ENCODE data around the gene SSR4. TPM values are rescaled to one million over a fixed set of nuclear protein-coding genes. Genes with fewer than 3 reads are reported as not detected.

SSR4 gene
- total and polyA plus RNA-seq, 2 of the 8 experiments (the other 6 are each of a cell fraction or from before 2014, with no cell fraction given), result 168 to 642 TPM

DNA sequence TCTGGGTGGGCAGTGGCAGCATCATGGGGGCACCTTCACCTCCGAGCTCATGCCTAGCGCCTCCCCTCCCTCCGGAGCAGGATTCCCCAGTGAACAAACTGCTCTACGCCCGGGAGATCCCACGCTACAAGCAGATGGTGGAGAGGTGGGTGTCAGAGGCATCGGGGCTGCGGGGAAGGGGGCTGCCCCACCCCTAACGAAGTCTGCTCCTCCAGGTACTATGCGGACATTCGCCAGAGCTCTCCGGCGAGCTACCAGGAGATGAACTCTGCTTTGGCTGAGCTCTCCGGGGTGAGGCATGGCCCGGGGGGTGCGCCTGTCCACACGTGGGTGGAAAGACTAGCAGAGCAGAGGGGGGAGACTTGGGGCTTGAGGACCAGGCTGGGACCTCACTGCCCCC, 16.3 kb upstream of the SSR4 start:
- Histone ChIP-seq H3K14ac (ENCODE audit: insufficient read length) (no peak overlapping the region), H3K4ac (replicated peaks; ENCODE audit: insufficient read length, low read depth, low read length) (no peak overlapping the region), H2AK5ac (ENCODE audit: low read depth, low read length) (no peak overlapping the region), H2BK15ac (ENCODE audit: low read length) (no peak overlapping the region), H3K56ac (replicated peaks; ENCODE audit: insufficient read length, low read depth, low read length) (no peak overlapping the region), H3K4me1 (replicated peaks in 1 of 4; ENCODE audit: control insufficient read depth in 3 of 4, insufficient read depth in 4 of 4, low read length in 3 of 4) (no peaks in the 10 kb centered on the region), H3K18ac (ENCODE audit: extremely low read depth, low read length) (no peak overlapping the region), H2BK120ac (replicated peaks; ENCODE audit: low read depth, low read length) (no peak overlapping the region), H2BK20ac (ENCODE audit: low read length) (no peak overlapping the region), H4K8ac (ENCODE audit: extremely low read depth, insufficient read depth, low read length) (no peak overlapping the region), H3K27ac (ENCODE audit: low read depth, low read length) (no peak overlapping the region), H2BK12ac (ENCODE audit: low read depth, low read length) (no peak overlapping the region), H3K23ac (ENCODE audit: insufficient read length) (no peak overlapping the region), H3K27me3 (replicated peaks in 1 of 4; ENCODE audit: control insufficient read depth in 3 of 4, extremely low read depth in 1 of 4, insufficient read depth in 3 of 4, low read length in 3 of 4) (no peaks in the 10 kb centered on the region), H3K9me3 (ENCODE audit: insufficient read depth in 2 of 2, low read depth in 1 of 2, low read length in 1 of 2) (no peaks in the 10 kb centered on the region), H3K79me2 (ENCODE audit: control insufficient read depth in 1 of 2, insufficient read depth in 2 of 2, low read length in 2 of 2) (no peaks in the 10 kb centered on the region), H3K79me1 (ENCODE audit: low read depth, low read length) (no peaks in the 10 kb centered on the region), H3K4me2 (ENCODE audit: insufficient read depth in 1 of 2, low read depth in 2 of 2, low read length in 2 of 2) (no peak overlapping the region), H4K5ac (ENCODE audit: insufficient read length, low read depth, low read length) (no peak overlapping the region), H3K36me3 (ENCODE audit: control insufficient read depth in 2 of 4, insufficient read depth in 4 of 4, low read length in 3 of 4) (no peaks in the 10 kb centered on the region), H3K23me2 (ENCODE audit: low read depth, low read length) (no peaks in the 10 kb centered on the region), H2BK5ac (ENCODE audit: low read depth, low read length) (no peak overlapping the region), H4K91ac (replicated peaks; ENCODE audit: insufficient read length, low read length) (no peak overlapping the region), H2AFZ (ENCODE audit: low read length) (no peak overlapping the region), H3K4me3 (ENCODE audit: extremely low read depth in 1 of 4, insufficient read depth in 2 of 4, low read depth in 3 of 4, low read length in 4 of 4) (no peak overlapping the region), H3K9ac (replicated peaks in 1 of 4; ENCODE audit: extremely low read depth in 1 of 4, low read depth in 3 of 4, low read length in 3 of 4) (no peak overlapping the region), H4K20me1 (replicated peaks in 1 of 2; ENCODE audit: control insufficient read depth in 1 of 2, insufficient read depth in 2 of 2, low read length in 2 of 2) (no peaks in the 10 kb centered on the region)
- FAIRE-seq, result no peak
- no peak for DNase-seq (ENCODE audit: low read depth in 1 of 2, low spot score in 2 of 2)
- 90% methylated on average over 4 of the region's 17 CpGs; no CpG with 5 or more reads in 1 of the 2 experiments for WGBS, 2 experiments (ENCODE audit: extremely low coverage in 1 of 2, insufficient coverage in 1 of 2, insufficient read length in 1 of 2, insufficient replicate concordance in 2 of 2, low coverage in 1 of 2, low lambda C conversion rate in 2 of 2, missing lambda C conversion rate in 1 of 2)
- POLR2A ChIA-PET (ENCODE audit: partially characterized antibody), result interaction anchor here (0.5 to 3.3 kb wide), 7 partner anchors 11 to 196 kb away, joined by 3 to 13 read pairs (median 3); partner anchors contain the start of genes HCFC1, IDH3G and SSR4
- TF ChIP-seq RAD21 (IDR thresholded peaks at IDR 0.05 in 1 of 2, conservative IDR thresholded peaks at IDR 0.05 in 1 of 2; ENCODE audit: low read depth in 2 of 2, low read length in 2 of 2) (no peak), TBP (IDR thresholded peaks at IDR 0.05; ENCODE audit: low read depth, low read length) (no peak), BACH1 (IDR thresholded peaks at IDR 0.05; ENCODE audit: low read length) (no peak), SP4 (IDR thresholded peaks at IDR 0.05; ENCODE audit: low read length) (no peak), RFX5 (IDR thresholded peaks at IDR 0.05; ENCODE audit: borderline replicate concordance, low read depth, low read length) (no peak)
- TF ChIP-seq, protein P1, sequence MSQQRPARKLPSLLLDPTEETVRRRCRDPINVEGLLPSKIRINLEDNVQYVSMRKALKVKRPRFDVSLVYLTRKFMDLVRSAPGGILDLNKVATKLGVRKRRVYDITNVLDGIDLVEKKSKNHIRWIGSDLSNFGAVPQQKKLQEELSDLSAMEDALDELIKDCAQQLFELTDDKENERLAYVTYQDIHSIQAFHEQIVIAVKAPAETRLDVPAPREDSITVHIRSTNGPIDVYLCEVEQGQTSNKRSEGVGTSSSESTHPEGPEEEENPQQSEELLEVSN (IDR thresholded peaks at IDR 0.05), result no peak
- CTCF ChIA-PET (ENCODE audit: partially characterized antibody), result interaction anchor here (0.6 to 3.0 kb wide), 16 partner anchors 8 to 157 kb away, joined by 3 to 10 read pairs (median 3); partner anchors contain the start of genes IDH3G, NAA10, PLXNB3 and SSR4

Measured in H1 (cell line).